Pancreas (tissue), 10 donors: Measurements from ENCODE around the gene NKX6-1. TPM values are rescaled to one million over a fixed set of nuclear protein-coding genes. Genes with fewer than 3 reads are reported as not detected.

Experiments used
- ATAC-seq, 4 donors: fragments of 200-7000 bp; cut with Tn5 transposase; one replicate each; pipeline versions ENCODE4 v1.8.0 to v1.9.1; 2020; ENCODE audit warnings: mild to moderate bottlenecking in 4 of 4, moderate library complexity in 4 of 4
- DNase-seq, 6 donors: peaks; one replicate each; pipeline ENCODE4 v3.0.0-alpha.2; 2020
- FAIRE-seq: peaks from 2 replicates; lab custom pipeline; 2012; peaks lifted over from hg19 to GRCh38; lab: Jason Lieb, UNC
- H3K27ac ChIP-seq, 4 donors: fragments of 200-600 bp; sonication (generic); 1 replicate in 3 of 4; 2 replicates in 1 of 4; pipeline versions ENCODE4 v1.5.0 to v1.8.0; 2020
- H3K27me3 ChIP-seq, 4 donors: fragments of 200-600 bp; one replicate each; pipeline ENCODE4 v1.8.0; 2021
- H3K36me3 ChIP-seq, 3 donors: fragments of 200-600 bp; sonication (generic) in 1 of 3; one replicate each; pipeline versions ENCODE4 v1.5.0 to v1.8.0; 2020 to 2021
- H3K4me1 ChIP-seq, 3 donors: fragments of 200-600 bp; one replicate each; pipeline ENCODE4 v1.8.0; 2021
- H3K4me3 ChIP-seq, 4 donors: fragments of 200-600 bp; sonication (generic) in 2 of 4; one replicate each; pipeline versions ENCODE4 v1.5.0 to v1.8.0; 2020 to 2021
- H3K9me3 ChIP-seq, 4 donors: fragments of 200-600 bp; one replicate each; pipeline ENCODE4 v1.8.0; 2021
- CTCF ChIP-seq, 4 donors: fragments of 200-600 bp; sonication (generic) in 3 of 4; IDR thresholded peaks; one replicate each; pipeline versions ENCODE4 v1.5.0 to v1.8.0; 2021; ENCODE audit warnings: antibody characterized with exemption in 4 of 4
- WGBS, 2 donors: extraction: QIAGEN DNeasy Blood & Tissue Kit; methylation state at CpG; one replicate each; pipeline ENCODE4 v1.1.7; 2013; 5-methylcytosine and 5-hydroxymethylcytosine counted together
- intact Hi-C, 3 donors: fragments of 100-400 bp; cut with DNase I; formaldehyde crosslinking; loops; one replicate each; pipeline versions ENCODE4 v1.11.1 to v1.14.2; 2022
- polyA plus RNA-seq, 2 donors: library from polyadenylated mRNA; stranded (reverse); fragments of 200-250 nt; gene quantifications; one replicate each; pipeline ENCODE4 v1.2.3, GENCODE V29; 2013
- total RNA-seq, 6 donors: library from RNA; stranded (reverse); fragmentation: NEBNext Ultra II Directional in 4 of 6; extraction: Animal tissue kit (Norgen Biotek cat#: 25700) in 4 of 6; gene quantifications; one replicate each; pipeline versions ENCODE4 v1.2.1 to v1.2.4, GENCODE V29; 2021 to 2023
- donor health status: healthy with polysubstance abuse.
- donor health status: DM: no; HTN: no; CAD: no; lungs with moderate emphysema.
- donor health status: DM: no; HTN: no; CAD: no.
- donor health status: control.
- donor health status: control.
- donor health status: Bipolar disorder and iron deficiency.
- donor health status: DM: yes; HTN: yes; CAD: no.
- donor health status: DM: no; HTN: no; CAD: no.
- donor health status: DM: no; HTN: no; CAD: no.
- donor health status: DM: yes; HTN: yes; CAD: no.

Gene NKX6-1
- total and polyA plus RNA-seq, 8 donors, result 3.1 to 19.2 (median 7.4) TPM

DNA sequence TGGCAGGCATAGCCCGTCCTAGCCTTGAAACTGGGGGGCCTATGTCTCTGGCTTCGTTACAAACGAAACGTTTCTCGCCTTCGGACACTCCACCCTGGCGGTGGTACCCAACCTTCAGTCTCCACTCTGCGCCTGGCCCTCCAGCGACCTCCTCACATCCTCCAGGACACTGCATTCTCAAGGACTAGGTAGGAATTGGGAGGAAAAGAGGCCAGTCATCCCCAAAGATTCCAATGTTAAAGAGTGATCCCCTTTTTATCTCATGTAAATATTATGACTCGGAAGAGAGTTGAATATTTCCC lies 2.1 kb upstream of the NKX6-1 start:
- H3K36me3 ChIP-seq, result no peaks in the 10 kb centered on the region
- H3K4me3 ChIP-seq, result no peak overlapping the region
- intact Hi-C loops, result loop anchor here in 1 of 3 donors (10.0 kb wide), 1 partner anchor 856 kb away; no protein-coding TSS in a partner anchor
- FAIRE-seq (no peak), DNase-seq (no peak), ATAC-seq (no peak)
- WGBS, 2 donors, result 65 to 75% methylated on average over 10 of the region's 10 CpGs
- TF ChIP-seq CTCF (IDR thresholded peaks at IDR 0.05), result no peak
- peaks cover 0 to 3% (median 0%) of the 10 kb centered on the region in 3 donors for H3K4me1 ChIP-seq
- peaks cover 0 to 16% (median 3%) of the 10 kb centered on the region in 4 donors for H3K27me3 ChIP-seq
- H3K9me3 ChIP-seq, result peaks cover 0 to 3% (median 0%) of the 10 kb centered on the region in 4 donors
- H3K27ac ChIP-seq, result no peak overlapping the region

DNA sequence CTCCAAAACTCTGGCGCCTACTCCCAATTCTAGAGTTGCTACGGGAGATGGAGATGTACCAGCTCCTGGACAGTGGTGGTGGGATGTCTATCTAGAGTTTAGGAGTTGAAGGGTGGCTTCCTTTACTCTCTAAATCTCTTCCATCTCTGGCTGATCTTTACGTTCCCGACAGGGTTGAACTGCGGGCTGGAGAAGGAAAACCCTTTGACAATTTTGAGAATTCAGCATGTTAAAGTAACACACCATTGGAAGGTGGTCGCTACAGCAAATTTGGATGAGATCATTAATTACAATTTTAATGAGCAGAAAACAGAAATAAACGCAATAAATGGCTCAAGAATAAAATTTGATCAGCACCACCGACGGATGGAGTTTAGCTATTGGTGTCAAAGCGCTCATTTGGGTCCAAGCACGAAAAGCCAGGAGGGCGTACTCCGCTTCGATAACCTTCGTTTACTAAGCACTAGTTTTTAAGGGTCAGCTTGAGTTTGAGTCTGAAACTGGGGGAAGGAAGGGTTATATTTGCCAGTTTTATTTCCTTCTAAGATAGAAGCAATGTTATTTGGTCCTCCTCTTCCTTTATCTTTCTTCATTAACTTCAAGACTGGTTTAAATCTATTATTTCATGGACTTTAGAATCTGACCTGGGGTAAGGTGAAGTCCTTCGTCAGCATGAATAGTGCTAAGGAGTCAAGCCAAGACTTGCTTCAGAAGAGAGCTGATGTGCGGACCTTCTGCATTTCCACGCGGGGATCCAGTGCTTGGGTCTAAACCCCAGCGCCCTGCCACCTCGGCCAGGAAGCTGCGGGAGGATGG lies 1.5 kb upstream of the NKX6-1 start:
- Histone ChIP-seq H3K27ac (no peak overlapping the region), H3K4me1 (peaks cover 0 to 3% (median 0%) of the 10 kb centered on the region in 3 donors), H3K4me3 (no peak overlapping the region), H3K36me3 (no peaks in the 10 kb centered on the region), H3K27me3 (peaks cover 0 to 16% (median 3%) of the 10 kb centered on the region in 4 donors), H3K9me3 (peaks cover 0 to 3% (median 0%) of the 10 kb centered on the region in 4 donors)
- no peak for FAIRE-seq
- DNase-seq, result no peak
- no peak for TF ChIP-seq CTCF (IDR thresholded peaks at IDR 0.05)
- ATAC-seq, result no peak
- WGBS, 2 donors, result 72 to 80% methylated on average over 22 of the region's 22 CpGs
- intact Hi-C loops, result loop anchor here in 1 of 3 donors (10.0 kb wide), 1 partner anchor 856 kb away; no protein-coding TSS in a partner anchor

DNA sequence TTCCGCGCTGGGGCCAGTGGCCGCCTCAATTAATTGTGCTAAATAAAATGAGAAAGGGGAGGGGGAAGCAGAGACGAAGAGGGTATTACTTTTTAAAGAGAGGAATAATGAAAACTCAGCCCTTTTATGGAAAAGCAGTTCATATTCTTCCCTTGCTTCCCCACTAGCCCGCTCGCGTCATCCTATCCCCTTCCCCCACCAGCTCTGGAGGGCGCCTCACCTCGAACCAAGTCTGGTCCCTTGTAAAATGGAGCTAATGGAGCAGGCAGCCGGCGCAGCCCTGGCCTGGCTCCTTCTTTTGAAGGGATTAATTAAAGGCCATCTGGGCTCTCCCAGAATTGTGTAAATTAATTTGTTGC lies 511 bp upstream of the NKX6-1 start:
- Histone ChIP-seq H3K4me3 (peak overlapping the region; percentile 44 to 65 (median 50)), H3K27ac (peak overlapping the region in 1 of 4 donors; percentile 46)

DNA sequence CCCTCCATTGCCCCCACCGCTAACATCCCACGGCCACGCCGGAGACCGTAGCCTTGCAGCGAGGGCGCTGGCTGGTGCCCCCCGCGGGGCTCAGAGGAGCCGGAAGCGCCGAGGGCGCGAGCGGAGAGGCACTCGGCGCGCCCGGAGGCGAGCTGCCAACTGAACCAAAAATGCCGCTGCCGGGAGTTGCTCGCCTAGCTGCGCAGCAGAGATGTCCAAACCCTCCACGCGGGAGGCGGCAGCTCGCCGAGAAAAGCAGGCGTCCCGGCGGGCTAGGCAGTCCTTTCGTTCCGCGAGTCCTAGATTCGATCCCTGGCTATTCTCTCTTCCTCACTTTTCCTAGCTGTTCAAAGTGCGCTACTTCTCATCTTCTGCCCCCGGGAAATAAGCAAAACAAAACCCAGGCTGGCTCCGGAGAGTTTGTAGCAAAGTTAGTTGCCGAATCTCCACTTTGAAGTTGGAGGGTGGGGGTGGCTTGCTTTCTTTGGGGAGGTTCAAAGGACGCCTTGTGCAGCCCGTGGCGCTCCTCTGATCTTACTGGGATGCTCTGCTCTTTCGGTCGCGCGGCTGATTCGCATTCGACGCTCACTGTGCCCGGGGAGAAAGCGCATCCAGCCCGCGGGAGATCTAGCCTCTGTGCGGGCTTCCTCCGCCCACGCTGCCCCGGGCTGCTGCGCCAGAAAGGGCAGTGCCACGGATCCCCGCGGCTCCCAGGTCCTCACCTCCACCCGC lies 723 bp downstream of the NKX6-1 start:
- no peak for TF ChIP-seq CTCF (IDR thresholded peaks at IDR 0.05)
- intact Hi-C loops, result no loop called here
- 0% methylated on average over 48 to 63 of the region's 63 CpGs for WGBS, 2 donors
- H3K27ac ChIP-seq, result peak overlapping the region; percentile 64 to 80 (median 74)
- FAIRE-seq (no peak), ATAC-seq (peak; percentile 39 to 56 (median 45)), DNase-seq (peak in 4 of 6 donors; percentile 28 to 74 (median 48))
- peaks cover 0 to 3% (median 0%) of the 10 kb centered on the region in 3 donors for H3K4me1 ChIP-seq
- H3K36me3 ChIP-seq, result no peaks in the 10 kb centered on the region
- H3K27me3 ChIP-seq, result peaks cover 0 to 12% (median 3%) of the 10 kb centered on the region in 4 donors
- H3K4me3 ChIP-seq, result peak overlapping the region; percentile 44 to 65 (median 50)
- H3K9me3 ChIP-seq, result no peaks in the 10 kb centered on the region

More for the DNA sequence above, 511 bp upstream of the NKX6-1 start:
- no peak for TF ChIP-seq CTCF (IDR thresholded peaks at IDR 0.05)
- peaks cover 0 to 16% (median 3%) of the 10 kb centered on the region in 4 donors for H3K27me3 ChIP-seq
- ATAC-seq (peak; percentile 1 to 9 (median 2)), DNase-seq (peak in 1 of 6 donors; percentile 42), FAIRE-seq (no peak)
- no peaks in the 10 kb centered on the region for H3K36me3 ChIP-seq
- peaks cover 0 to 3% (median 0%) of the 10 kb centered on the region in 3 donors for H3K4me1 ChIP-seq
- 3 to 5% methylated on average over 11 of the region's 11 CpGs for WGBS, 2 donors
- intact Hi-C loops, result no loop called here
- peaks cover 0 to 3% (median 0%) of the 10 kb centered on the region in 4 donors for H3K9me3 ChIP-seq
